T47D (cell line): Measurements from ENCODE around the gene NCAPG2.
A peak's percentile ranks its signal among the peaks of the same experiment; 100 is the strongest.
"Not testable (repeated sequence)": the region's sequence is repeated elsewhere in the genome, so short reads cannot be mapped to it uniquely, and the experiment has no call there.

Experiments
- DNase-seq, 2 experiments: peaks; one replicate each; pipeline versions ENCODE4 v3.0.0 to v3.0.0-alpha.2; 2011 to 2012; ENCODE audit warnings: low read depth in 1 of 2, low spot score in 1 of 2
- JUND ChIP-seq: IDR thresholded peaks from 2 replicates; pipeline ENCODE4 v1.6.1; 2012; ENCODE audit warnings: low read depth
- in situ Hi-C: cut with HindIII; loops from 2 replicates; pipeline ENCODE4 v1.10.0; 2016; ENCODE audit warnings: low sequenced_read_pairs, low pct_unique_long_range_greater_than_20kb

Gene NCAPG2

DNA sequence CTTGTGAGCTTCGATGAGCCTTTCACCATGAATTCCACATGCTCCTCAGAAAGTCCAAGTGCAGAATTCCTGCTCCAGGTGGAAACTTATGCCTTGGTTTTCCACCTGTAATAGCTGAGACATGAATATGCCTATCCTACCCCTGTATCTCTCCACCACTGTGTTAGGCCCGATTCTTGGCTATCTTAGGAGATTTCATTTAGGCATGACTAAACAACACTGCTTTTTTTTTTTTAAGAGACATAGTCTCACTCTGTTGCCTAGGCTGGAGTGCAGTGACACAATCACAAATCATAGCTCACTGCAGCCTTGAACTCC, 57.2 kb downstream of the NCAPG2 start:
- no peak for TF ChIP-seq JUND
- no peak for DNase-seq
- in situ Hi-C loops = no loop called here

DNA sequence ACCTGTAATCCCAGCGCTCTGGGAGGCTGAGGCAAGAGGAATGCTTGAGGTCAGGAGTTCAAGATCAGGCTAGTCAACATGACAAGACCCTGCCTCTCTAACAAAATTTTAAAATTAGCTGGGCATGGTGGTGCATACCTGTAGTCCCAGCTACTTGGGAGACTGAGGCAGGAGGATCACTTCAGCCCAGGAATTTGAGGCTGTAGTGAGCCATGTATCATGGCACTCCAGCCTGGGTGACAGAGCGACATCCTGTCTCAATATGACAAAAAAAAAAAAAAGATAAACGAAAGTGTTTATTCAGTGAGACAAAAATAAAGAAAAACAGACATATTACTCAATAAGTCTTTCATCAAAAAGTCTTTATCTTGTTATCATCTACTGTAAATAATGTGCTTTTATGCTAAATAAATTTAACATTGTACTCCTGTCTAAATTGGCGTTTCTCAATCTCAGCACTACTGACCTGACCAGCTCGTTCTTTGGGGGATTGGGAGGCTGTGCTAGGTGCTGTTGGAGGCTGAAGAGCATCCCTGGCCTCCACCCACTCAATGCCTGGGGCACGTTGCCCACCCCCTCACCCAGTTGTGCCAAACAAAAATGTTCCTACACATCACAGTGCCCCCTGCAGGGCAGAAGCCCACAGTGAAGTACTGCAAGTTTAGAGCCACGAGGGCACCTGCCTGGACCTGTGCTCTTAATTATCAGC, 57.7 kb downstream of the NCAPG2 start:
- in situ Hi-C loops = no loop called here
- peak in 1 of 2 experiments; percentile 33 for DNase-seq
- TF ChIP-seq JUND = no peak

DNA sequence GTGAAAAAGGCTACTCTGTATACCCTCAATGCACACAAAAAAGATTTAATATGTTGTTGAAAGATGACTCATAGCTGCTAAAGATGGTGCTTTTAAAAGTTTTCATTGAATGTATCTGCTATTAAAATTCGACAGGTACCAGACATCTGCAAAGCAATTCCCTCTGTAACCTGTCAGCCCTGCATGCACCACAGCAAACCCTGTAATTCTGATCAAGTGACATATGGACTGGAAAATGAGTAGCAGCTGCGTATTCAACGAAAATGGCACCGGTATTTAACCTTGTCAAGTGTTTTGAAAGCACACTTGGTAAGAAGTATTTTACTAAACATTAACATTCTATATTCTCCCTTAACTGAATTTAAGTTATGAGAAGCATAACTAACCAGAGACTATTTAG, 58.8 kb downstream of the NCAPG2 start:
- in situ Hi-C loops = no loop called here
- no peak for DNase-seq
- no peak for TF ChIP-seq JUND

DNA sequence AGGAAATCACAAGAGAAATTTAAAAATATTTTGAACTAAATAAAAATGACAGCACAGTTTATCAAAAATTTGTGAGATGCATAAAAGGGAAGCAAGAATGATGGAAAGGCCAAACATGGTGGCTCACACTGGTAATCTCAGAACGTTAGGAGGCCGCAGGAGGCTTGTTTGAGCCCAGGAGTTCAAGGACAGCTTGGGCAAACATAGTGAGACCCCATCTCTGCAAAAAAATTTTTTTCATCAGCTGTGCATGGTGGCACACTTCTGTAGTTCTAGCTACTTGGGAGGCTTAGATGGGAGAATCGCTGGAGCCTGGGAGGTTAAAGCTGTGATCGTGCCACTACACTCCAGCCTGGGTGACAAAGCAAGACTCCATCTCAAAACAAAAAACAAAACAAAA, 62.5 kb downstream of the NCAPG2 start:
- in situ Hi-C loops = no loop called here
- no peak for DNase-seq
- TF ChIP-seq JUND = no peak

DNA sequence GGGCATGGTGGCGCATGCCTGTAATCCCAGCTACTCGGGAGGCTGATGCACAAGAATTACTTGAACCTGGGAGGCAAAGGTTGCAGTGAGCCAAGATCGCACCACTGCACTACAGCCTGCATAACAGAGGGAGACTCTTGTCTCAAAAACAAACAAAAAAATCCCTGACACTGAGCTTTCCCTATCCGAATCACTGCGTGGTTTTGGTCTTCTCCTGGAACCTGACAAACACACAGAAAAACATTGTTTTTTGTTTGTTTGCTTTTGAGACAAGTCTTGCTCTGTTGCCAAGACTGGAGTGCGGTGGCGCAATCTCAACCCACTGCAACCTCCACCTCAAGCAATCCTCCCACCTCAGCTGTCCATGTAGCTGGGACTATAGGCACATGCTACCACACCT, 66.6 kb downstream of the NCAPG2 start:
- DNase-seq = no peak
- in situ Hi-C loops = no loop called here
- no peak for TF ChIP-seq JUND

DNA sequence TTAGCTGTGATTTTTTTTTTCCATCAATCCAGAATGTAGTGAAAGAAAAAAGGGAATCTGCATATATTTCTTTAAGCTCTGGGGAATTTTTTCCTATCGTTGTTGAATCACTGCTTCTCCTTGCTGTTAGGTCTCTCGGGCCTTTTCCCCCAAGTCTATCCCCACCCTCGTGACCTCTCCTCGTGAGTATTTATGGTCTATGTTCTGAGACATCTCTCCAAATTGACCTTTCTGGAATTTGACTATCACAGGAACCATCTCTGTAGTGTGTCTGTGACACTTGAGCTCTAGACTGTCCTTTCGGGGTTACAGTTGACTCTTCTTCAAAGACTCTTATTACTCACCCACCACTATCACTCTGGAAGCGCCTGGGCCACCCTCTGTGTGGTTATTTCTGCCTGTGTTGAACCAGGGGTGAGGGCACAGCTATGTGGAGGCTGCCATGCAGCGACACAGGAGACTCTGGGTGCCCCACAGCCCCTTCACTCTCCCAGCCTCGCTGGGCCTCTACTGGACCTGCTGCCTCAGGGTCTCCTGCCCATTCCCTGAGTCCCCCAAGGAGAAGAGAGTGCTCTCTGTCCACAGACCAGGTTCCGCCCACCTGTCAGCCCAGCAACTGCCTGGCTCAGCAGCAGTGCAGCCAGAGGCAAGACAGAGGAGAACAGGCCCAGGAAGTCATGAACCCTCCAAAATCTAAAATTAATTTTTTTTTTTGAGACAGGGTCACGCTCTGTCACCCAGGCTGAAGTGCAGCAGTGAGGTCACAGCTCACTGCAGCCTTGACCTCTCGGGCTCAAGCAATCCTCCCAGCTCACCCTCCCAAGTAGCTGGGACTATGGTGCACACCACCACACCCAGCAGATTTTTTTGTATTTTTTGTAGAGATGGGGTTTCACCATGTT, 71.3 kb downstream of the NCAPG2 start:
- DNase-seq = no peak
- no peak for TF ChIP-seq JUND

DNA sequence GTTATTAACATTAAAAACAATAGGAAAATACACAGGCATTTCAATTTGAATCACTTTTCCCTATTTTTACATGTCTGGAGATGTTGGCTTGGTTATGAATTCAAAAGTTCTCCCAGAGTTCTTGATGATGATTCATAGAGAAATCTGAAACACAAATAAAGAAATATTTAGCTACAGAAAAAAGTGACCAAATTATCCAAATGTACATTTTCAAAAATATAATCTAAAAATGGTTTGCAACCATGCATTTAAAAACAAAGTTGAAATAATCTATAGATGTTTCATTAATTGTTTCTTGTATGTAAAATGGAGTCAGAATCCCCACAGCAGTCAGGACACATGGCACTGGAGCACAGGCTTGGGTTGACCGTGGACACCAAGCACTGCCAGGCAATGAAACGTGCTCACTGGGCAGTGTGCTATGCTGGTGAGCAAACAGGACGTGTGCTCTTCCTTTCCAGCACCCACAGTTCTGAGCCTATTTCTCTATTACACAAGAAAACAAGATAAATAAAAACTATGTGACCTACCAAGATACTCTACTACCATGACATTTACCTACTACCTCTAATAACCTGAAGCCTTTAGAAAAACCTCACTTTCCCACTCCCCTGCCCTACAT, 72.9 kb downstream of the NCAPG2 start:
- DNase-seq = no peak
- in situ Hi-C loops = no loop called here
- TF ChIP-seq JUND = no peak

More for the DNA sequence above, 71.3 kb downstream of the NCAPG2 start:
- in situ Hi-C loops = no loop called here

DNA sequence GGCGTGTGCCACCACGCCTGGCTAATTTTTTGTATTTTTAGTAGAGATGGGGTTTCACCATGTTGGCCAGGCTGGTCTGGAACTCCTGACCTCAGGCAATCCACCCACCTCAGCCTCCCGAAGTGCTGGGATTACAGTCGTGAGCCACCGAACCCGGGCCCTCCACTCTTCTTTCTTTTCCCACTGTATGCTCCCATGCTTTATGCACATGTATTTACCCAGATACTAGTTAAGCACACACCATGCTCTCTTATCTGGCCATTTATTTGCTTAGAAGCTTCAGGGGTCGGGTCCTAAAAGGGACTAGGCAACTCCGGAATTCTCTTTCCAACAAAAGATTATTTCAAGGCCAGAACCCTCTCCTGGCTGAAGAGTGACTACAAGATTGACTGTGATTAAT, 78.3 kb downstream of the NCAPG2 start:
- in situ Hi-C loops = not testable (repeated sequence)

DNA sequence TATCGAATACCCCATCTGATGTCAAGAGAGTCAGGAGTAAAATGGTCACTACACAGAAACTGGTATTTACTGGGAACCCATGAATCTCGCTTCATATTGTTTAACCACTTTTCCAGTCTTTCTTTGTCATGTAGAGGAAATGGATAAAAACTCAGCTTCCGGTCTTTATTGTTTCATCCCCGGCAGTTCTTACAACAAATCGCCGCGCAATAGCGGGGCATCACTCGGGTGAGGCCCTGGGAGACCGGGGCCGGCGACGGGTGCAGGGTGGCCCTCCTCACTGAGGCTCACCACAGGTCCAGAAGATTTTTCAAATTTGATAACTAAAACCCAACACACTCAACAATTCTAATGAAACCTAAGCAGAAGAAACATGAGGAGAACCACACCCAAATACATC, 81.4 kb downstream of the NCAPG2 start:
- no peak for TF ChIP-seq JUND
- no peak for DNase-seq
- in situ Hi-C loops = no loop called here

More for the DNA sequence above, 78.3 kb downstream of the NCAPG2 start:
- DNase-seq = not testable (repeated sequence)

DNA sequence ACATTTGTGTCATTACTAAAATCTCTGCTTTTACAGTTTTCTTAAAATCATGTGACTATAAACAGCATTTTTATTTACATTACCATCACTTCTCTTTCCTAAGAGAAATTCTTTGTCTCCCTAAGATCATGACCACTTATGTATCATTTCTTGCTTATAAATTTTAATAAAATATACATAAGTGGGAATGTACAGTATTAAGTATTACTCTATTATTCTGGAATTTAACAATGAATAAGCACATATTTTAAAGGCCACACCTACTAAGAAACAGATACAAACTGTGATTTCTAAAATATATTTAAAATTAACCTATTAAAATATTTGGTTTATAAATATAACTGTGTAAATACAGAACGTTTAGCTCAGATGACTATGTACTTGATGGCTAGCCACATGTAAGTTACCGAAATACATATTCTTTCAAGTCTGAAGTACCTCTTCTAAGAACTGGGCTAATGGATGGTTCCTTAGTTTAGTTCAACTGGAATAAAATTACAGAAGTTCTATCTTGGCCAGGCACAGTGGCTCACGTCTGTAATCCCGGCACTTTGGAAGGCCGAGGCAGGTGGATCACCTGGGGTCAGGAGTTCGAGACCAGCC, 83.7 kb downstream of the NCAPG2 start:
- TF ChIP-seq JUND = no peak
- DNase-seq = no peak
- in situ Hi-C loops = no loop called here

DNA sequence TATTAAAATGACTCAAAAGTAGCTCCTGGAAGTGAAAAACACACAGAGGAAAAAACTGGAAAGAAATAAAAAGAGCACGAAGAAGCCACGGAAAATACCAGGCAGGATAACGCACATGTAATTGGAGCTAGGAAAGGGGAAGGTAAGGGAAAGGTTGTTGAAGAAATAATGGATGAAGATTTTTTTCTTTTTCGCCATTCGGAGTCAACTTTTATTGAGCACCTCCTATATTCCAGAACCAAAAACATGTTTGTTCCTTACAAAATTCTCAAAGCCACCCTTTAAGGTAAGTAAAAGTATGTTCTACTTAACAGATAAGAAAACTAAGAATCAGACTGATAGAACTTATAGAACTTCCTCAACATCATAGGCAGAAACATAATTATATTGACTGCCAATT, 84.2 kb downstream of the NCAPG2 start:
- TF ChIP-seq JUND = no peak
- no peak for DNase-seq
- in situ Hi-C loops = no loop called here

DNA sequence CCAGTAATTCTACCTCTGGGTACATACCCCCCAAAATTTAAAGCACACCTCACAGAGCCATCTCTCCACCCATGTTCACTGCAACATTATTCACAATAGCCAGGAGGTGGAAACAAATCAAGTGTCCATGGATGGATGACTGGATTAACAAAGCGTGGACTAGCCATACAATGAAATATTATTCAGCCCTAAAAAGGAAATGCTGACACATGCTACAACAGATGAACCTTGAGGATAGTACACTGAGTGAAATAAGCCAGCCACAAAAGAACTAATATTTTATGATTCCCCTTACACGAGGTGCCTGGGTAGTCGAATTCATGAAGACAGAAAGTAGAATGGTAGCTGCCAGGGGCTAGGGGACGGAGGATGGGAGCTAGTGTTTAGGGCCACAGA, 85.9 kb downstream of the NCAPG2 start:
- no peak for DNase-seq
- no peak for TF ChIP-seq JUND
- in situ Hi-C loops = no loop called here

DNA sequence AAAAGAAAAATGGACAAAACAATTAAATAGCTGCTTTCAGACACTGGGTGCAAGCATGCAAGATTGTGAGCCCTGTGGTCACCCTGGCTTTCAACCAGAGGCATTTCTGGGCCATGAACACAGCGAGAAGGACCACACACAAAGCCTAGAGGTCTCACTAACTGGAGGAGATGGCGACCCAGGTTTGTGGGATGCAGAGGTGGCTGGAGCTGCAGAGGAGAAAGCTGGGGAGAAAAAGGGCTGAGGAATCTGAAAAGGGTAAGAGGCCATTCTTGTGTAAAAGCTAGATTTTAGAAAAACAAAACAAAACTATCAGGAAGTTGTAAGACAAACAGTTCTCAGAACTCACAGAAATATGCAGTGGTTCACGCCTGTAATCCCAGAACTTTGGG, 86.9 kb downstream of the NCAPG2 start:
- no peak for TF ChIP-seq JUND
- DNase-seq = no peak
- in situ Hi-C loops = no loop called here
